Measurements from ENCODE around the gene LAMC2.

DNA sequence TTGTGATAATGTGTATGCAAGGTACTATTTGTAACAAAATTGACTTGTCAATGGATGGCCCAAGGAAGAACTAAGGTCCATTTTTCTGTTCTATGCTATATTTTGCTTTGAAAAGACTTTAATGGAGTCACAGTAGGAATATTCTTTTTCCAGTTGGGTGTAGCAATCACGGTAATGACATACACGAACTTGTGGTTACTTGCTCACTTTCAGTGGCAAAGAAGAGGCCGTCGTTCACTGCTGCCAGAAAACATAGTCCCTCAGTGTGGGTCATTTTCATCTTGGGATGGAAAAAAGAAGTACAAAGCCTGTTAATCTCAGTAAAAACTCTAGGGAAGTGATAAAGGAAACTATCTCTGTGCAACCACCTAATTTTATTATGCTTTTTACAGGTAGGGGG lies 47.8 kb upstream of the LAMC2 start:
- TF ChIP-seq, protein P1, sequence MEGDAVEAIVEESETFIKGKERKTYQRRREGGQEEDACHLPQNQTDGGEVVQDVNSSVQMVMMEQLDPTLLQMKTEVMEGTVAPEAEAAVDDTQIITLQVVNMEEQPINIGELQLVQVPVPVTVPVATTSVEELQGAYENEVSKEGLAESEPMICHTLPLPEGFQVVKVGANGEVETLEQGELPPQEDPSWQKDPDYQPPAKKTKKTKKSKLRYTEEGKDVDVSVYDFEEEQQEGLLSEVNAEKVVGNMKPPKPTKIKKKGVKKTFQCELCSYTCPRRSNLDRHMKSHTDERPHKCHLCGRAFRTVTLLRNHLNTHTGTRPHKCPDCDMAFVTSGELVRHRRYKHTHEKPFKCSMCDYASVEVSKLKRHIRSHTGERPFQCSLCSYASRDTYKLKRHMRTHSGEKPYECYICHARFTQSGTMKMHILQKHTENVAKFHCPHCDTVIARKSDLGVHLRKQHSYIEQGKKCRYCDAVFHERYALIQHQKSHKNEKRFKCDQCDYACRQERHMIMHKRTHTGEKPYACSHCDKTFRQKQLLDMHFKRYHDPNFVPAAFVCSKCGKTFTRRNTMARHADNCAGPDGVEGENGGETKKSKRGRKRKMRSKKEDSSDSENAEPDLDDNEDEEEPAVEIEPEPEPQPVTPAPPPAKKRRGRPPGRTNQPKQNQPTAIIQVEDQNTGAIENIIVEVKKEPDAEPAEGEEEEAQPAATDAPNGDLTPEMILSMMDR (IDR thresholded peaks at IDR 0.05) = no peak
- TF ChIP-seq POLR2A (IDR thresholded peaks at IDR 0.05) = no peak

All from testis (tissue), 2 donors.